Ramos (cell line): ENCODE measurements around the gene SLC30A5.
"Not testable (repeated sequence)": the region's sequence is repeated elsewhere in the genome, so short reads cannot be mapped to it uniquely, and the experiment has no call there.

Experiments
- in situ Hi-C: fragments of 300-500 bp; cut with MboI; formaldehyde crosslinking; loops from one replicate; pipeline ENCODE4 v1.14.3; 2022; ENCODE audit warnings: low sequenced_read_pairs; ENCODE audit not compliant: unreplicated experiment

Gene SLC30A5

GRCh38 chr5:69093771-69094482 is at the start of gene SLC30A5:
Gene SLC30A5, plus strand, starts transcription at chr5:69094014. Its CDS starts 242 bp downstream, at chr5:69094256.
- in situ Hi-C loops: no loop called here

DNA sequence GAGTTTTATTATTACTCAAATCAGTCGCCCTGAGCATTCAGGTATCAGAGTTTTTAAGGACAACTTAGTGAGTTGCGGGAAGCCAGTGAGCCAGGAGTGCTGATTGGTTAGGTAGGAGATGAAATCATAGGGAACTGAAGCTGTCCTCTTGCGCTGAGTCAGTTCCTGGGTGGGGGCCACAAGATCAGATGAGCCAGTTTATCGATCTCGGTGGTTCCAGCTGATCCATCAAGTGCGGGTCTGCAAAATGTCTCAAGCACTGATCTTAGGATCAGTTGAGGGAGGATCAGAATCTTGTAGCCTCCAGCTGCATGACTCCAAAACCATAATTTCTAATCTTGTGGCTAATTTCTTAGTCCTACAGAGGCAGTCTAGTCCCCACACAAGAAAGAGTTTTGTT is 48.6 kb upstream of the SLC30A5 start:
- in situ Hi-C loops: not testable (repeated sequence)

GRCh38 chr5:69046375-69046957 is 47.3 kb upstream of the SLC30A5 start:
- in situ Hi-C loops: no loop called here

DNA sequence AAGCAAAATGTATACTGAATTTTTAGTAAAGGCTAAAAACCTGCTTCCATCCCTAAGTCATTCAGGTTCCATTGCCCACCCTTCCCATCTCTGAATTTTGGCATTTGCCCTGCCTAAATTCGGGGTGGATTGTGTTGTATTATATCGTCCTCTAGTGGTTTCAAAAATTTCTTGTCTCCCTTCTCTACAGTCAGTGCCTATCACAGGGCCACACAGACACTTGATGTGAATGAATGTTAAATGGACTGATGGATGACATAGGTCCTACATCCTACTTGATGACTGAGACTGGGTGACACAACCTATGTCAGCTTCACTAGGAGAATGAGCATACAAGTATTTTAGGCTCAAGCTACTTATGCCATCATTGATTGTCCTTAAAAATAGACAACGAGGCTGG is 45.6 kb upstream of the SLC30A5 start:
- in situ Hi-C loops: no loop called here

DNA sequence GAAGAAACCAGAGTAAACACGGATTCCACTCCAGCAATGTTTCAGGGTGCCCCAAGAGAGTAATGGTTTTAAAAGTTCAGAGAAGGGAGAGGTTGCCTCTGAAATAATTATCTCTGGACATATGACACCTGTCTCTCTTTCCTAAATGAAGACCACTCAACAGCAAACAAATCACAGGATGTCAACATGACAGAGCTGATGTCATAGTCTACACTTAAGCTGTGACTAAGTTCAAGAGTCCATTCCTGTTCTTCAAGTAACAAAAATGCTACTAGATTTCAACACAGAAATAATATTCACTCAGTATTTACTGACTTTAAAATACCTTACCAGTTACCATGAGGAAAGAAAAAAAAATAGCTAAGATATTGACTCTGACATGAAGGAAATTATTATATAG is 44.7 kb upstream of the SLC30A5 start:
- in situ Hi-C loops: no loop called here

DNA sequence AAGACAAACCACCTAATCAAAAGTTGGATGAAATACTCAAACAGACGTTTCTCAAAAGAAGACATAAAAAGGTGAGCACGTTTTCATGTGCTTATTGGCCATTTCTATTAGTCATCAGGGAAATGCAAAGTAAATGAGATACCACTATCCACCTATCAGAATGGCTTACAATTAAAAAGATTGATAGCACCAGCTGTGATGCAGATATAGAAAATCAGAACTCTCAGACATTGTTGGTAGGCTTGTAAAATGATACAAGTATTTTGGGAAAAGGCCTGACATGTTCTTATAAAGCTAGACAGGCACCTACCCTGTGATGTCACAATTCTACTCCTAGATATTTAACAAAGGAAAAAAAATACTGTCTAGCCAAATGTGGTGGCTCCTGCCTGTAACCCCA is 44.0 kb upstream of the SLC30A5 start:
- in situ Hi-C loops: no loop called here

GRCh38 chr5:69050214-69050613 is 43.6 kb upstream of the SLC30A5 start:
- in situ Hi-C loops: no loop called here

DNA sequence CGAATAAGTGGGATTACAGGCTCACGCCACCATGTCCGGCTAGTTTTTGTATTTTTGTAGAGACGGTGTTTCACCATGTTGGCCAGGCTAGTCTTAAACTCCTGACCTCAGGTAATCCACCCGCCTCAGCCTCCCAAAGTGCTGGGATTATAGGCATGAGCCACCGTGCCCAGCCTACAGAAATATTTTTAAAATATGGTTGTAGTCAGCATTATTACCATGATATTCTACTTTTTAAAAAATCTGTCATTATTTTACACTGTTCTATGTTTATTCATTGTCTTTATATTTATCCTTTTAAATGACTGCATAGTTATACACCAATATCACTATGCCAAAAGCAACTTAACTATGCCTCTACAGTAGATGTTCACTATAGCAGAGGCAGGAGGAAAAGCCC is 41.6 kb upstream of the SLC30A5 start:
- in situ Hi-C loops: no loop called here

GRCh38 chr5:69074664-69075521 is 18.9 kb upstream of the SLC30A5 start:
- in situ Hi-C loops: no loop called here

DNA sequence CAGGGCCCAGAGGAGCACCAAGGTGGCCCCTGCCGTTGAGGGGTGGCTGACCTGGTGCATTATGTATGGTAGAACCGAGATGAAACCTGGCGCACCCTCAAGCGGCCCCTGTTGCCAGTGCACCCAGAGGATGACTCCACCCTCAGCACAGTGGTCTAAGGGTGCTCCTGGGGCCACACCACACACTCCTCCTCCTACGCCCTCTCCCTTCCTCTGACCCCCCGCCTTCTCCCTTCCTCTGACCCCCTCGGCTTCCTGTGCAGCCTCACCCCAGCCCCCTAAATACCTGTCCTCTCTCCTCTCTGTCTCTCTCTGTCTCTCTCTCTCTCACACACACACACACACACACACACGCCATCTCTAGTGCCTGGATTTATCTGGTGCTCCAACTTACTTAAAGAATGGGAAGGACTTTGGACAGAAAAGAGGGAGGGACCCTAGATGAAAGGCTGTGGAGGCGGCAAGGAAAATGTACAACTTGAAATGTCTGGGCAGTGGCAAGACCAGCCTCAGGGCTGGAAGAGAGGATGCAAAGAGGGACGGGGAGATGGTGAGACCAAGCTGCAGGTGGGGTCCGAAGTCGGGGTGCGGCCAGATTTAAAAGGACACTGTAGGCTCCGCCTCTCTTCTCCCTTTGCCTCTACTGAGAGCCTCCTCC is 18.2 kb upstream of the SLC30A5 start:
- in situ Hi-C loops: no loop called here

DNA sequence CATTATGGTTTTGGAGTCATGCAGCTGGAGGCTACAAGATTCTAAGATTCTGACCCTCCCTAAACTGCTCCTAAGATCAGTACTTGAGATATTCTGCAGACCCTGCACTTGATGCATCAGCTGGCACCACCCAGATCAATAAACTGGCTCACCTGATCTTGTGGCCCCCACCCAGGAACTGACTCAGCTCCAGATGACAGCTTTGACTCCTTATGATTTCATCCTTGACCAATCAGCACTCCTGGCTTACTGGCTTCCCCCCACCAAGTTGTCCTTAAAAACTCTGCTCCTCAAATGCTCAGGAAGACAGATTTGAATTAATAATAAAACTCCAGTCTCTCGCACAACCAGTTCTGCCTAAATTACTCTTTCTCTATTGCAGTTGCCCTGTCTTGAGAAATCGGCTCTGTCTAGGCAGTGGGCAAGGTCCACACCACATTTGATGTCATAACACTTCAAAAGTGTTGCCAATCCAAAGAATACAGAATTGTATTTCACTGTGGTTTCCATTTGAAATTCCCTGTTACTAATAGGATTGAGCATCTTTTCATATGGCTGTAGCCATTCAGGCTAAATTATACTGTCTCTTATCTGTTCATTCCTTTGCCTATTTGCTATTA is 14.8 kb upstream of the SLC30A5 start:
- in situ Hi-C loops: no loop called here

DNA sequence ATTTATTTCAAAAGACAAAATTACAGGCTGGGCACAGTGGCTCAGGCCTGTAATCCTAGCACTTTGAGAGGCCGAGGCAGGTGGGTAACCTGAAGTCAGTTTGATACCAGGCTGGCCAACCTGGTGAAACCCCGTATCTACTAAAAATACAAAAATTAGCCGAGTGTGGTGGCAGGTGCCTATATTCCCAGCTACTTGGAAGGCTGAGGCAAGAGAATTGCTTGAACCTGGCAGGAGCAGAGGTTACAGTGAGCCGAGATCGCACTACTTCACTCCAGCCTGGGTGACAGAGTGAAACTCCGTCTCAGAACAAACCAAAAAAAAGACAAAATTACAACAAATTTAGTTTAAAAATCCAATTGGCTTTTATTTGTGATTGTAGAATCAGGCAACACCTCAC is 14.3 kb upstream of the SLC30A5 start:
- in situ Hi-C loops: no loop called here

DNA sequence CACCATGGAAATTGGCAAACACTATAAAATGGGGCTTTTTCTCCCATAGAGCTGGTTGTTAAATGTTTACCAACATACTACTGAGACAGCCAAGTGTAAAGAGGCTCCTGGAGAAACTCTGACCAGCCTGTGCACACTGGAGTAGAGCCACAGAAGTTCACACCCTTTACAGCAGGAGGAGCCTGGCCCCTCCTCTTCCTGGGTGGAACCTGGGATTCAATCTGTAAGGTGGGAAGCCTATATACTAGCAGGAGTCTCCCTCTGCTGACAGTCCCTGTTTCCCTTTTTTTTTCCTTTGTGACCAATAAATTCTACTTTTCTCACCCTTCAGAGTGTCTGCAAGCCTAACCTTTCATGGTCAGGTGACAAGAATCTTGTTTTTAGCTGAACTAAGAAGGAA is 10.4 kb upstream of the SLC30A5 start:
- in situ Hi-C loops: no loop called here

DNA sequence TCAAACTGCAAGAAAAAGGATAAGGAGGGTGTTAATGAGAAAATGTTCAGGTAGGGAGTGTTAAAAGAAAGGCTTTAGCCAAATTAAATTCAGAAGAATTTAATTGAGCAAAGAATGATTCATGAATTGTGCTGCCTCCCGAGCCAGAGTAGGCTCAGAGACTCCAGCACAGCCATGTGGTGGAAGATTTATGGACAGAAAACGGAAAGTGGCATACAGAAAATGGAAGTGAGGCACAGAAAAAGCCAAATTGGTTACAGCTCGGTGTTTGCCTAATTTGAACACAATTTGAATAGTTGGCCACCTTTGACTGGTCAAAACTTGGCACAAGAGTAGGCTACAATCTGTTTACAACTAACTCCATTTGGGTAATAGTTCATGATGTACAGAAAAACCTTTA is 9.6 kb upstream of the SLC30A5 start:
- in situ Hi-C loops: no loop called here

GRCh38 chr5:69084903-69085302 is 8.9 kb upstream of the SLC30A5 start:
- in situ Hi-C loops: no loop called here

DNA sequence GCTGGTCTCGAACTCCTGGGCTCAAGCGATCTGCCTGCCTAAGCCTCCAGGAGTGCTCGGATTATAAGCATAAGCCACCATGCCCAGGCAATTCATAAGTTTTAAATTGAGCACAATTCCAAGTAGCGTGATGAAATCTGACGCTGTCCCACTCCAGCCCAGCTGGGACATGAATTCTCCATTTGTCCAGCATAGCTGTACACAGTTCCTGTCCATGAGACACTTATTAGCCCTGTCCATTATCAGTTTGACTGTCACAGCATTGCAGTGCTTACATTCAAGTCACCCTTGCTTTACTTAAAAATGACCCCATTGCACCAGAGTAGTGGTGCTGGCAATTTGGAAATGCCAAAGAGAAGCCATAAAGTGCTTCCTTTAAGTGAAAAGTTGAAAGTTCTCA is 7.6 kb upstream of the SLC30A5 start:
- in situ Hi-C loops: no loop called here

DNA sequence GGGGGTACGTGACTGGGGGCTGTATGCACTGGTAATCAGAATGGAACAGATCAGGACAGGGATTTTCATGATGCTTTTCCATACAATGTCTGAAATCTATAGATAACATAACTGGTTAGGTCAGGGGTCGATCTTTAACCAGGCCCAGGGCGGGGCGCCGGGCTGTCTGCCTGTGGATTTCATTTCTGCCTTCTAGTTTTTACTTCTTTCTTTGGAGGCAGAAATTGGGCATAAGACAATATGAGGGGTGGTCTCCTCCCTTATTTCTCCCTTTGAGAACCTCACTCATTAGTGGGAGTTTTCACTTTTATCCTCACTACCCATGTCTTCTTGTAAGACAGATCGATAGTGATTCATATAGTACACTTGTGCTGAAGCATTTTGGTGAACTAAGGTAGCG is 5.8 kb upstream of the SLC30A5 start:
- in situ Hi-C loops: not testable (repeated sequence)

DNA sequence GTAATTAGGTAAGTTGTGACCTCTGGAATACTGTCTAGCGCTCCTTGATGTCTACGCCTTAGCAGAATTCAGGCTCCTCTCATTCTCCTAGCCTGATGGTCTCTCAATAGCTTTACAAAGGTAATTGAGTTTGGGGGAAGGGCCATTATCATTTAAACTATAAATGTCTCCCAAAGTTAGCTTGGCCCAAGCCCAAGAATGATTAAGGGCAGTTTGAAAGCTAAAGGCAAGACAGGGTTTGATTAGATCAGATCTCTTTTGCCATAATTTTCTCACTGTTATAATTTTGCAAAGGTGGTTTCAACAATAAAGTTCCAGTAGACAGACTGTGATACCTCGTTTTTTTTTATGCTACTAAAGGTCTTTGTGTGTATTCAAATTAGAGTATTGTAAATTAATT is 3.7 kb upstream of the SLC30A5 start:
- in situ Hi-C loops: no loop called here

- in situ Hi-C loops: no loop called here
Measured at GRCh38 chr5:69091771-69092170, 2.0 kb upstream of the SLC30A5 start.

DNA sequence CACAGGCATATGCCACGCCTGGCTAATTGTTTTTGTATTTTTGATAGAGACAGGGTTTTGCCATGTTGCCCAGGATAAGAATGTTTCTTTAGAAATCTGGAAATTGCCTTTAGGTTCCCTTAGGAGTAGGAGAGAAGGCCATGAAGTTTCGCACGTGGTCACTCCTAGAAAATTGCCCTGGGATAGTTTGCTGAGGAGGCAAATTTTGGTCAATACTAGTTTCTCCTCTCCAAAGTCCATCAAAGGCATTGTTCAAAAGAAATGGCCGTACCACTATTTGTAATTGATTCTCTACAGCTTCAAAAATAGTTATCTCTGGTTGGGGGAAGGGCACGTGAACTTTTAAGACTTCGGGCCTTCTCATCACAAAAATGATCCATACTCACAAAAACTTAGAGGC is 845 bp upstream of the SLC30A5 start:
- in situ Hi-C loops: no loop called here
